HEK293 (cell line): ENCODE results near the gene DSP.

ENCODE experiments used
- ZNF10 ChIP-seq: fragments of 450-650 bp; formaldehyde crosslinking; IDR thresholded peaks from 2 replicates; pipeline ENCODE4 v1.5.1; 2017; ENCODE audit warnings: missing biosample characterization, missing genetic modification characterization
- ZNF394 ChIP-seq: fragments of 450-650 bp; formaldehyde crosslinking; IDR thresholded peaks from 2 replicates; pipeline ENCODE4 v1.5.1; 2016; ENCODE audit warnings: missing biosample characterization, missing genetic modification characterization, mild to moderate bottlenecking, moderate library complexity, borderline replicate concordance
- ZNF707 ChIP-seq: fragments of 450-650 bp; formaldehyde crosslinking; IDR thresholded peaks from 2 replicates; pipeline ENCODE4 v1.5.1; 2016; ENCODE audit warnings: missing biosample characterization, missing genetic modification characterization
- ZNF777 ChIP-seq: fragments of 450-650 bp; formaldehyde crosslinking; IDR thresholded peaks from 2 replicates; pipeline ENCODE4 v1.5.1; 2017; ENCODE audit warnings: missing biosample characterization, missing genetic modification characterization, borderline replicate concordance
- TF ChIP-seq, protein P1 (sequence below): fragments of 450-650 bp; formaldehyde crosslinking; IDR thresholded peaks from 2 replicates; pipeline ENCODE4 v1.5.1; 2017; ENCODE audit warnings: missing biosample characterization, mild to moderate bottlenecking, missing genetic modification characterization, moderate library complexity
- TF ChIP-seq, protein P2 (sequence below): fragments of 450-650 bp; formaldehyde crosslinking; IDR thresholded peaks from 2 replicates; pipeline ENCODE4 v1.5.1; 2016; ENCODE audit warnings: missing biosample characterization, missing genetic modification characterization
- TF ChIP-seq, protein P3 (sequence below): fragments of 450-650 bp; formaldehyde crosslinking; IDR thresholded peaks from 2 replicates; pipeline ENCODE4 v1.5.1; 2016; ENCODE audit warnings: missing biosample characterization, missing genetic modification characterization
- TF ChIP-seq, protein P4 (sequence below): fragments of 450-650 bp; formaldehyde crosslinking; IDR thresholded peaks from 2 replicates; pipeline ENCODE4 v1.5.1; 2016; ENCODE audit warnings: missing biosample characterization, missing genetic modification characterization

DNA sequence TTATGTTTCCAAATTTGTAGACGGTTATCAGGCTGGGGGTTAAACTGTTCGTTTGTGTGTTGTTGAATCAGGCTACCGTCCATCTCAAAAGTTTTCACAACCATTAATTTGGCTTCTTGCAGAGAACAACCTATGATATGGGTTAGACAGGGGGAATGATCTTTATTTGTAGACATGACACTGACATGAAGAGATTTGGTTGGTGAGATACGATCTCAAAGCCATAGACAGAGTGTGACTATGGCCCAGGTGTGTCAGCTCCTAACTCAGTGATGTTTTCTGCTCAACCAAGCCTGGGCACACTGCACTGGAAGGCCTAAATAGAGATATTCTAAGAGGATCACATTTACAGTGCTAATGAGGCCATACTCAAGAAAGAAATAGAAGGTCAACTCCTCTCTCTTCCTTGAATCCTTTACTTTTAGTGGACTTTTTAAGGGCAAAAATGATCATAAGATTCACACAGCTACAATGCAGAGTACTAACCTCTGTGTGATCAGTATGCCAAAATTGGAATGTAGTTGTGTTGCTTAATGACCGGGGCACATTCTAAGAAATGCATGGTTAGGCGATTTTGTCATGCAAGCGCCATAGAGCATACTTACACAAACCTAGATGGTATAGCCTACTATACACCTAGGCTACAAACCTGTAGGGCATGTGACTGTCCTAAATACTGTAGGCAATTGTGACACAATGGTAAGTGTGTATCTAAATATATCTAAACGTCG is 30.9 kb downstream of the DSP start:
- TF ChIP-seq ZNF10 (tag by site-specific recombination) (no peak), ZNF394 (tag by site-specific recombination) (no peak), ZNF777 (tag by site-specific recombination) (no peak), ZNF707 (tag by site-specific recombination) (no peak)
- TF ChIP-seq, protein P1, sequence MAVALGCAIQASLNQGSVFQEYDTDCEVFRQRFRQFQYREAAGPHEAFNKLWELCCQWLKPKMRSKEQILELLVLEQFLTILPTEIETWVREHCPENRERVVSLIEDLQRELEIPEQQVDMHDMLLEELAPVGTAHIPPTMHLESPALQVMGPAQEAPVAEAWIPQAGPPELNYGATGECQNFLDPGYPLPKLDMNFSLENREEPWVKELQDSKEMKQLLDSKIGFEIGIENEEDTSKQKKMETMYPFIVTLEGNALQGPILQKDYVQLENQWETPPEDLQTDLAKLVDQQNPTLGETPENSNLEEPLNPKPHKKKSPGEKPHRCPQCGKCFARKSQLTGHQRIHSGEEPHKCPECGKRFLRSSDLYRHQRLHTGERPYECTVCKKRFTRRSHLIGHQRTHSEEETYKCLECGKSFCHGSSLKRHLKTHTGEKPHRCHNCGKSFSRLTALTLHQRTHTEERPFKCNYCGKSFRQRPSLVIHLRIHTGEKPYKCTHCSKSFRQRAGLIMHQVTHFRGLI (tag by site-specific recombination), result no peak
- TF ChIP-seq, protein P2, sequence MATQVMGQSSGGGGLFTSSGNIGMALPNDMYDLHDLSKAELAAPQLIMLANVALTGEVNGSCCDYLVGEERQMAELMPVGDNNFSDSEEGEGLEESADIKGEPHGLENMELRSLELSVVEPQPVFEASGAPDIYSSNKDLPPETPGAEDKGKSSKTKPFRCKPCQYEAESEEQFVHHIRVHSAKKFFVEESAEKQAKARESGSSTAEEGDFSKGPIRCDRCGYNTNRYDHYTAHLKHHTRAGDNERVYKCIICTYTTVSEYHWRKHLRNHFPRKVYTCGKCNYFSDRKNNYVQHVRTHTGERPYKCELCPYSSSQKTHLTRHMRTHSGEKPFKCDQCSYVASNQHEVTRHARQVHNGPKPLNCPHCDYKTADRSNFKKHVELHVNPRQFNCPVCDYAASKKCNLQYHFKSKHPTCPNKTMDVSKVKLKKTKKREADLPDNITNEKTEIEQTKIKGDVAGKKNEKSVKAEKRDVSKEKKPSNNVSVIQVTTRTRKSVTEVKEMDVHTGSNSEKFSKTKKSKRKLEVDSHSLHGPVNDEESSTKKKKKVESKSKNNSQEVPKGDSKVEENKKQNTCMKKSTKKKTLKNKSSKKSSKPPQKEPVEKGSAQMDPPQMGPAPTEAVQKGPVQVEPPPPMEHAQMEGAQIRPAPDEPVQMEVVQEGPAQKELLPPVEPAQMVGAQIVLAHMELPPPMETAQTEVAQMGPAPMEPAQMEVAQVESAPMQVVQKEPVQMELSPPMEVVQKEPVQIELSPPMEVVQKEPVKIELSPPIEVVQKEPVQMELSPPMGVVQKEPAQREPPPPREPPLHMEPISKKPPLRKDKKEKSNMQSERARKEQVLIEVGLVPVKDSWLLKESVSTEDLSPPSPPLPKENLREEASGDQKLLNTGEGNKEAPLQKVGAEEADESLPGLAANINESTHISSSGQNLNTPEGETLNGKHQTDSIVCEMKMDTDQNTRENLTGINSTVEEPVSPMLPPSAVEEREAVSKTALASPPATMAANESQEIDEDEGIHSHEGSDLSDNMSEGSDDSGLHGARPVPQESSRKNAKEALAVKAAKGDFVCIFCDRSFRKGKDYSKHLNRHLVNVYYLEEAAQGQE (tag by site-specific recombination), result no peak
- TF ChIP-seq, protein P3, sequence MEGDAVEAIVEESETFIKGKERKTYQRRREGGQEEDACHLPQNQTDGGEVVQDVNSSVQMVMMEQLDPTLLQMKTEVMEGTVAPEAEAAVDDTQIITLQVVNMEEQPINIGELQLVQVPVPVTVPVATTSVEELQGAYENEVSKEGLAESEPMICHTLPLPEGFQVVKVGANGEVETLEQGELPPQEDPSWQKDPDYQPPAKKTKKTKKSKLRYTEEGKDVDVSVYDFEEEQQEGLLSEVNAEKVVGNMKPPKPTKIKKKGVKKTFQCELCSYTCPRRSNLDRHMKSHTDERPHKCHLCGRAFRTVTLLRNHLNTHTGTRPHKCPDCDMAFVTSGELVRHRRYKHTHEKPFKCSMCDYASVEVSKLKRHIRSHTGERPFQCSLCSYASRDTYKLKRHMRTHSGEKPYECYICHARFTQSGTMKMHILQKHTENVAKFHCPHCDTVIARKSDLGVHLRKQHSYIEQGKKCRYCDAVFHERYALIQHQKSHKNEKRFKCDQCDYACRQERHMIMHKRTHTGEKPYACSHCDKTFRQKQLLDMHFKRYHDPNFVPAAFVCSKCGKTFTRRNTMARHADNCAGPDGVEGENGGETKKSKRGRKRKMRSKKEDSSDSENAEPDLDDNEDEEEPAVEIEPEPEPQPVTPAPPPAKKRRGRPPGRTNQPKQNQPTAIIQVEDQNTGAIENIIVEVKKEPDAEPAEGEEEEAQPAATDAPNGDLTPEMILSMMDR (tag by site-specific recombination), result no peak
- TF ChIP-seq, protein P4, sequence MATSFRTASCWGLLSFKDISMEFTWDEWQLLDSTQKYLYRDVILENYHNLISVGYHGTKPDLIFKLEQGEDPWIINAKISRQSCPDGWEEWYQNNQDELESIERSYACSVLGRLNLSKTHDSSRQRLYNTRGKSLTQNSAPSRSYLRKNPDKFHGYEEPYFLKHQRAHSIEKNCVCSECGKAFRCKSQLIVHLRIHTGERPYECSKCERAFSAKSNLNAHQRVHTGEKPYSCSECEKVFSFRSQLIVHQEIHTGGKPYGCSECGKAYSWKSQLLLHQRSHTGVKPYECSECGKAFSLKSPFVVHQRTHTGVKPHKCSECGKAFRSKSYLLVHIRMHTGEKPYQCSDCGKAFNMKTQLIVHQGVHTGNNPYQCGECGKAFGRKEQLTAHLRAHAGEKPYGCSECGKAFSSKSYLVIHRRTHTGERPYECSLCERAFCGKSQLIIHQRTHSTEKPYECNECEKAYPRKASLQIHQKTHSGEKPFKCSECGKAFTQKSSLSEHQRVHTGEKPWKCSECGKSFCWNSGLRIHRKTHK (tag by site-specific recombination), result no peak
